IMR-90 (cell line): ENCODE data around the gene CIB1.

Experiments
- CEBPB ChIP-seq: IDR thresholded peaks from 2 replicates; pipeline ENCODE4 v1.6.1; 2012; ENCODE audit warnings: low read depth, low read length, improper control_type of control experiment
- FOS ChIP-seq: fragments of 150-350 bp; IDR thresholded peaks from 2 replicates; pipeline ENCODE4 v1.6.1; 2016; ENCODE audit warnings: low read depth, low read length
- MAFK ChIP-seq: IDR thresholded peaks from 2 replicates; pipeline ENCODE4 v1.6.1; 2012; ENCODE audit warnings: low read depth, low read length, improper control_type of control experiment
- MAZ ChIP-seq: IDR thresholded peaks from 2 replicates; pipeline ENCODE4 v1.6.1; 2012; ENCODE audit warnings: low read depth, mild to moderate bottlenecking, low read length, improper control_type of control experiment, moderate library complexity, borderline replicate concordance
- MXI1 ChIP-seq: IDR thresholded peaks from 2 replicates; pipeline ENCODE4 v1.6.1; 2012; ENCODE audit warnings: low read depth, mild to moderate bottlenecking, low read length, moderate library complexity, borderline replicate concordance
- NFE2L2 ChIP-seq: fragments of 150-350 bp; IDR thresholded peaks from 2 replicates; pipeline ENCODE4 v1.6.1; 2016; ENCODE audit warnings: low read depth, mild to moderate bottlenecking, low read length
- POLR2A ChIP-seq: IDR thresholded peaks from 2 replicates; pipeline ENCODE4 v1.6.1; 2012; ENCODE audit warnings: mild to moderate bottlenecking, low read depth, low read length
- RAD21 ChIP-seq: IDR thresholded peaks from 2 replicates; pipeline ENCODE4 v1.6.1; 2012; ENCODE audit warnings: low read length, improper control_type of control experiment
- RCOR1 ChIP-seq: IDR thresholded peaks from 2 replicates; pipeline ENCODE4 v1.6.1; 2012; ENCODE audit warnings: mild to moderate bottlenecking, low read length, improper control_type of control experiment; ENCODE audit not compliant: insufficient replicate concordance
- RFX5 ChIP-seq: IDR thresholded peaks from 2 replicates; pipeline ENCODE4 v1.8.0; 2012; ENCODE audit warnings: low read depth, mild to moderate bottlenecking, low read length, moderate library complexity
- SMC3 ChIP-seq: fragments of 150-350 bp; IDR thresholded peaks from 2 replicates; pipeline ENCODE4 v1.6.1; 2016; ENCODE audit warnings: low read depth, mild to moderate bottlenecking, antibody characterized with exemption, low read length, moderate library complexity
- USF2 ChIP-seq: fragments of 150-350 bp; IDR thresholded peaks from 2 replicates; pipeline ENCODE4 v1.6.1; 2017; ENCODE audit warnings: mild to moderate bottlenecking, antibody characterized with exemption, low read length, low read depth
- TF ChIP-seq, protein P1 (sequence below): conservative IDR thresholded peaks from 2 replicates; pipeline ENCODE4 v1.5.1; 2012; ENCODE audit warnings: mild to moderate bottlenecking, low read depth, low read length, improper control_type of control experiment
- TF ChIP-seq, protein P2 (sequence below): fragments of 150-350 bp; IDR thresholded peaks from 2 replicates; pipeline ENCODE4 v1.6.1; 2016; ENCODE audit warnings: low read depth, mild to moderate bottlenecking, low read length, moderate library complexity, borderline replicate concordance

GRCh38 chr15:90208356-90208755 is 25.4 kb downstream of the CIB1 start:
- TF ChIP-seq POLR2A (no peak), CEBPB (no peak), FOS (no peak), RFX5 (no peak), MAZ (no peak), RCOR1 (no peak), SMC3 (no peak), RAD21 (no peak), USF2 (no peak), NFE2L2 (no peak), MAFK (no peak), MXI1 (no peak)
- TF ChIP-seq, protein P1, sequence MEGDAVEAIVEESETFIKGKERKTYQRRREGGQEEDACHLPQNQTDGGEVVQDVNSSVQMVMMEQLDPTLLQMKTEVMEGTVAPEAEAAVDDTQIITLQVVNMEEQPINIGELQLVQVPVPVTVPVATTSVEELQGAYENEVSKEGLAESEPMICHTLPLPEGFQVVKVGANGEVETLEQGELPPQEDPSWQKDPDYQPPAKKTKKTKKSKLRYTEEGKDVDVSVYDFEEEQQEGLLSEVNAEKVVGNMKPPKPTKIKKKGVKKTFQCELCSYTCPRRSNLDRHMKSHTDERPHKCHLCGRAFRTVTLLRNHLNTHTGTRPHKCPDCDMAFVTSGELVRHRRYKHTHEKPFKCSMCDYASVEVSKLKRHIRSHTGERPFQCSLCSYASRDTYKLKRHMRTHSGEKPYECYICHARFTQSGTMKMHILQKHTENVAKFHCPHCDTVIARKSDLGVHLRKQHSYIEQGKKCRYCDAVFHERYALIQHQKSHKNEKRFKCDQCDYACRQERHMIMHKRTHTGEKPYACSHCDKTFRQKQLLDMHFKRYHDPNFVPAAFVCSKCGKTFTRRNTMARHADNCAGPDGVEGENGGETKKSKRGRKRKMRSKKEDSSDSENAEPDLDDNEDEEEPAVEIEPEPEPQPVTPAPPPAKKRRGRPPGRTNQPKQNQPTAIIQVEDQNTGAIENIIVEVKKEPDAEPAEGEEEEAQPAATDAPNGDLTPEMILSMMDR: no peak
- TF ChIP-seq, protein P2, sequence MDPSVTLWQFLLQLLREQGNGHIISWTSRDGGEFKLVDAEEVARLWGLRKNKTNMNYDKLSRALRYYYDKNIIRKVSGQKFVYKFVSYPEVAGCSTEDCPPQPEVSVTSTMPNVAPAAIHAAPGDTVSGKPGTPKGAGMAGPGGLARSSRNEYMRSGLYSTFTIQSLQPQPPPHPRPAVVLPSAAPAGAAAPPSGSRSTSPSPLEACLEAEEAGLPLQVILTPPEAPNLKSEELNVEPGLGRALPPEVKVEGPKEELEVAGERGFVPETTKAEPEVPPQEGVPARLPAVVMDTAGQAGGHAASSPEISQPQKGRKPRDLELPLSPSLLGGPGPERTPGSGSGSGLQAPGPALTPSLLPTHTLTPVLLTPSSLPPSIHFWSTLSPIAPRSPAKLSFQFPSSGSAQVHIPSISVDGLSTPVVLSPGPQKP: no peak
